Prostate gland (tissue), 2 donors: ENCODE measurements around the gene ADAMTS13. TPM values are rescaled to one million over a fixed set of nuclear protein-coding genes. Genes with fewer than 3 reads are reported as not detected.
A peak's percentile ranks its signal among the peaks of the same experiment; 100 is the strongest.

Experiments
- DNase-seq: peaks from one replicate; pipeline ENCODE4 v3.0.0-alpha.2; 2019; ENCODE audit warnings: low spot score
- H3K27ac ChIP-seq, 2 donors: fragments of 200-600 bp; sonication (generic); 2 replicates each; pipeline ENCODE4 v1.5.1; 2017 to 2019
- H3K27me3 ChIP-seq: fragments of 200-600 bp; sonication (generic); replicated peaks from 2 replicates; pipeline ENCODE4 v1.5.1; 2019; ENCODE audit not compliant: insufficient read depth
- H3K36me3 ChIP-seq, 2 donors: fragments of 200-600 bp; sonication (generic); 1 replicate in 1 of 2; 2 replicates in 1 of 2; pipeline versions ENCODE4 v1.5.1 to v1.8.1; 2017 to 2019
- H3K4me1 ChIP-seq: fragments of 200-600 bp; sonication (generic); replicated peaks from 2 replicates; pipeline ENCODE4 v1.5.1; 2019
- H3K4me3 ChIP-seq, 2 donors: fragments of 200-600 bp; sonication (generic); 2 replicates each; pipeline ENCODE4 v1.5.1; 2017 to 2019
- H3K9me3 ChIP-seq: fragments of 200-600 bp; sonication (generic); 2 replicates; pipeline ENCODE4 v1.5.1; 2017
- POLR2A ChIP-seq: fragments of 450-650 bp; IDR thresholded peaks from one replicate; pipeline ENCODE4 v1.6.1; 2016; ENCODE audit warnings: antibody characterized with exemption, mild to moderate bottlenecking
- POLR2AphosphoS5 ChIP-seq: sonication (generic); formaldehyde crosslinking; IDR thresholded peaks from one replicate; pipeline ENCODE4 v1.6.1; 2017; ENCODE audit warnings: antibody characterized with exemption
- WGBS: methylation state at CpG from one replicate; pipeline ENCODE4 v1.1.5; 2018; 5-methylcytosine and 5-hydroxymethylcytosine counted together
- intact Hi-C: fragments of 100-400 bp; cut with DNase I; formaldehyde crosslinking; loops from one replicate; pipeline ENCODE4 v1.14.2; 2022
- total RNA-seq, 2 donors: library from RNA; depleted of rRNA; stranded (reverse); fragments of >200 nt; gene quantifications; one replicate each; pipeline ENCODE4 v1.1.0, GENCODE V29; 2016
- TF ChIP-seq, protein P1 (sequence below), 4 experiments: fragments of 200-600 bp in 2 of 4; fragments of 450-650 bp in 2 of 4; sonication (generic) in 2 of 4; IDR thresholded peaks; 1 replicate in 3 of 4; 2 replicates in 1 of 4; pipeline ENCODE4 v1.5.1; 2016 to 2019; ENCODE audit warnings: antibody characterized with exemption in 4 of 4, mild to moderate bottlenecking in 2 of 4, moderate library complexity in 2 of 4

ADAMTS13 gene
- total RNA-seq, 2 donors from 2014 or later, result 2.8 to 8.1 TPM

DNA sequence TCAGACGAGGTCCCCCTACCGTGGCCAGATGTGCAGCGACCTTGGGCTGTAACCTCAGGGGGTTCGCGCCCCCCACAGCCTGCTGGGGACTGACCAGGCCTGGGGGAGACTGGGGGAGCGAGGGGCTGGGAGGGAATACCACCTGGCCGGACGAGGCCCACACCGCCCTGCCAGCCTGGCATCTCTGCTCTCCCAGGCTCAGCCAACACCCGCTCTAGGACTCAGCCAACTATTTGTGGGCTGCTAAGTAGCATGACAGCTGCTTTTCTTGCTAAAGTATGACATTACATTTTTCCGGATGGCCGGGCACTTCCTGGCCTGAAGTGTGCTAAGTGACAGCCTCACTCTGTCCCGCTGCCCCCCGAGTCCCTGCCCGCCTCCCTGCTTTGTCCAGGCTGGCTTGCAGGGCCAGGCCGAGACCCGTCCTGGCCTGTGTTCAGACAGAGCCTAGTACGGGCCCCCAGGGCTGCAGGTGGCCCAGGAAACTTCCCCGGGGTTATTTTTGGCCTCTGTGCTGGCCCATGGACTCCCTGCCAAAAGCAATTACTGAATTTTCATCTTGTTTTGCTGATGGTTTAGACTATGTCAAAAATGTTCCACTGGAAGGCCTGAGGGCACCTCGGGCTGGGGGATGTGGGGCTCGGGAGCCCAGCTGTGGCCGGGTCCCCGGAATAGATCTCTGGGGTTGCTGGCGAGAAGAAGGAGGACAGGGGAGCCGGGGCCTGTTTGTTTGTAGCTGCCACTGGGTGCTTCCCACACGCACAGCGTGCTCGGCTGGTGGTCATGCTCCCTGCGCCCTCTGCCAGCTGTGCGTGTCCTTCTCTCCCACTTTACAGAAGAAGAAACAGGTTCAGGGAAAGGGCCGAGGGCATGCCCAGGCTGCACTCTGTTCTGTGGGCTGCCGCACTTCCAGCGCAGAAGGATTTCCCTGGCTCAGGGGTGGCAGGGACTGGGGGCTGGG lies 70.2 kb downstream of the ADAMTS13 start:
- Histone ChIP-seq H3K27me3 (peaks cover 2% of the 10 kb centered on the region), H3K4me3 (no peak overlapping the region), H3K27ac (peak overlapping the region; percentile 14 to 55), H3K4me1 (no peaks in the 10 kb centered on the region), H3K36me3 (no peaks in the 10 kb centered on the region), H3K9me3 (no peaks in the 10 kb centered on the region)
- intact Hi-C loops, result no loop called here
- 35% methylated on average over 28 of the region's 33 CpGs for WGBS
- TF ChIP-seq POLR2A, result no peak
- no peak for TF ChIP-seq POLR2AphosphoS5
- TF ChIP-seq, protein P1, sequence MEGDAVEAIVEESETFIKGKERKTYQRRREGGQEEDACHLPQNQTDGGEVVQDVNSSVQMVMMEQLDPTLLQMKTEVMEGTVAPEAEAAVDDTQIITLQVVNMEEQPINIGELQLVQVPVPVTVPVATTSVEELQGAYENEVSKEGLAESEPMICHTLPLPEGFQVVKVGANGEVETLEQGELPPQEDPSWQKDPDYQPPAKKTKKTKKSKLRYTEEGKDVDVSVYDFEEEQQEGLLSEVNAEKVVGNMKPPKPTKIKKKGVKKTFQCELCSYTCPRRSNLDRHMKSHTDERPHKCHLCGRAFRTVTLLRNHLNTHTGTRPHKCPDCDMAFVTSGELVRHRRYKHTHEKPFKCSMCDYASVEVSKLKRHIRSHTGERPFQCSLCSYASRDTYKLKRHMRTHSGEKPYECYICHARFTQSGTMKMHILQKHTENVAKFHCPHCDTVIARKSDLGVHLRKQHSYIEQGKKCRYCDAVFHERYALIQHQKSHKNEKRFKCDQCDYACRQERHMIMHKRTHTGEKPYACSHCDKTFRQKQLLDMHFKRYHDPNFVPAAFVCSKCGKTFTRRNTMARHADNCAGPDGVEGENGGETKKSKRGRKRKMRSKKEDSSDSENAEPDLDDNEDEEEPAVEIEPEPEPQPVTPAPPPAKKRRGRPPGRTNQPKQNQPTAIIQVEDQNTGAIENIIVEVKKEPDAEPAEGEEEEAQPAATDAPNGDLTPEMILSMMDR (IDR thresholded peaks at IDR 0.05), result no peak
- no peak for DNase-seq

DNA sequence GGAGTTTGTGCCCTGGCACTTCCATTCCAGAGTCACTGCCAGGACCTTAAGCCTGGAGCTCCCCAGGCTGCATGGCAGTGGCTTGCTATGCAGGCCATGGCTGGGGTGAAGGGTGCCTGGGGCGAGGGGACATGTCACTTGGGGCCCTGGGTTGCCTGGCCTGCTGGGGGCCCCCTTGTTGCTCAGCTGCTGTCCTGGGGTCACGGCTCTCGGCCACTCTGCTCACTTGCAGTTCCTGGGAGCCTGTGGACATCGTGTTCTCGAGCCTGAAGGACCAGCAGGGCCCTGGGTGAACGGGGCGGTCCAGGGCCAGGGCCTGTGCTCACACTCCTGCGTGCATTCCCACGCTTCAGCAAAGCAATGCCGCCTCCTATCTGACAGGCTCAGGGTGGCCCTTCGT lies 71.3 kb downstream of the ADAMTS13 start:
- TF ChIP-seq POLR2AphosphoS5 (no peak), POLR2A (no peak)
- TF ChIP-seq, protein P1 (IDR thresholded peaks at IDR 0.05), result no peak
- DNase-seq, result no peak
- intact Hi-C loops, result no loop called here
- Histone ChIP-seq H3K4me1 (no peaks in the 10 kb centered on the region), H3K27ac (no peak overlapping the region), H3K27me3 (peaks cover 2% of the 10 kb centered on the region), H3K36me3 (no peaks in the 10 kb centered on the region), H3K4me3 (no peak overlapping the region), H3K9me3 (no peaks in the 10 kb centered on the region)
- WGBS, result 76% methylated on average over 11 of the region's 11 CpGs

DNA sequence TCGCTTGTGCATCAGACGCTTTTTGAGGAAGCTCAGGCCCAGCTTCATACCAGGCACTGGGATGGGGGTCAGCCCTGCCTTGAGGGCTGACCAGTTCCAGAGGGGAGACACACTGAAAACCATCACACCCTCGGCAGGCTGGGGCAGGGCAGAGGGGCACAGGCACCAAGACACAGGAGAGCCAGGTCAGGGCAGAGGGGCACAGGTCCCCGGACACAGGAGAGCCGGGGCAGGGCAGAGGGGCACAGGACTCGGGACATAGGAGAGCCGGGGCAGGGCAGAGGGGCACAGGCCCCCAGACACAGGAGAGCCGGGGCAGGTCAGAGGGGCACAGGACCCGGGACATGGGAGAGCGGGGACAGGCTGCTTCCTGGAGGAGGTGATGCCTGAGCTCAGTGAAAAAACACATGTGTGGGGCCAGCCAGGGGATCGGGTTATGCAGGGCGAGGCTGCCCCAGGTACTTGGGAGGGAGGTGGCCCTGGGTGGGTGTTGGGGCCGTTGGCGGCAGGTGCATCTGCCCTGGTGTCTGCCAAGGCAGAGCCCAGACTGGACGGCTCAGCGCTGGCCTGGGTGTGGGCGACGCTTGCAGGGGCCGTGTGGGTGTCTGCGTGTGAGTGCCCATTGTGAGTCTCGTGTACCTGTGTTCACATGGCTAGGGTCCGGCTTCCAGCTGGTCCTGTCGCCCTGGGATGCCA lies 71.8 kb downstream of the ADAMTS13 start:
- no peak overlapping the region for H3K27ac ChIP-seq
- WGBS, result 89% methylated on average over 22 of the region's 23 CpGs
- no peaks in the 10 kb centered on the region for H3K4me1 ChIP-seq
- intact Hi-C loops, result no loop called here
- DNase-seq, result no peak
- peaks cover 2% of the 10 kb centered on the region for H3K27me3 ChIP-seq
- no peaks in the 10 kb centered on the region for H3K36me3 ChIP-seq
- no peak overlapping the region for H3K4me3 ChIP-seq
- no peaks in the 10 kb centered on the region for H3K9me3 ChIP-seq
- TF ChIP-seq, protein P1 (IDR thresholded peaks at IDR 0.05), result no peak
- TF ChIP-seq POLR2A (no peak), POLR2AphosphoS5 (no peak)

DNA sequence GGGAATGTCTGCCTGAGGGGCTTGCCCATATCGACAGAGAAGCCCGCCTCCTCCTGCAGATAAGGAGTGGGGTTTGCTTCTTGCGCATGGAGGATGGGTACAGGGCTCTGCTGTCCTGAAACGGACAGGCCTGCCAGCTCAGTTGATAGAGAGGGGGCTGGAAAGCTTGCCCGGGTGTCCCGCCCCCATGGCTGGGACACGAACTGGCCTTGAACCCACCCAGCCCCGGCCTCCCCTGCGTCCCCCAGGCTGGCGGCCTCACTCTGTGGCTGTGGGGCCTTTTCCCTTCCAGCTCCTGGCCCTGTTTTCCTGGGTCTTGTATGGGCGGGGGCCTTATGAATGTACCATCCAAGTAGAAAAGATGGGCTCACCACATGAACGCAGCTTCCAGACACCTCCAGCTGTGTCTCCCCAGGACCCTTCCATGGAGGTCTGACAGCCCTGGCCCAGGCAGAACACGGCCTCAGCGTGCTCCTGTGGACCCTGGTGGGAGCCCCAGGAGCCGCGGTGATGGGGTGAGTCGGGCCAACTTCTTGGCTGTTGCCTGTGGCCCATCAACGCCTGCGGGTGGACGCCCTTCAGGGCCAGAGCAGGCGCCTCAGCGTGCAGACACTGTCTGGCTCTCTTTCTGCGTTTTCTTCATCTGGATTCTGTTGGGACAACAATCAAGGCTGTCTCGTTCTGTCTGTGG lies 72.6 kb downstream of the ADAMTS13 start:
- intact Hi-C loops, result no loop called here
- Histone ChIP-seq H3K36me3 (no peaks in the 10 kb centered on the region), H3K4me3 (no peak overlapping the region), H3K27ac (no peak overlapping the region), H3K9me3 (no peaks in the 10 kb centered on the region), H3K4me1 (no peaks in the 10 kb centered on the region), H3K27me3 (peaks cover 2% of the 10 kb centered on the region)
- TF ChIP-seq, protein P1 (IDR thresholded peaks at IDR 0.05), result no peak
- TF ChIP-seq POLR2AphosphoS5 (no peak), POLR2A (no peak)
- no peak for DNase-seq
- 82% methylated on average over 23 of the region's 24 CpGs for WGBS
